RKO (cell line): ENCODE results near the gene CCDC157.
A peak's percentile ranks its signal among the peaks of the same experiment; 100 is the strongest.
"Not testable (repeated sequence)": the region's sequence is repeated elsewhere in the genome, so short reads cannot be mapped to it uniquely, and the experiment has no call there.

Source experiments
- DNase-seq: peaks from one replicate; pipeline ENCODE4 v3.0.0-alpha.2; 2016; ENCODE audit warnings: low spot score

CCDC157 gene

DNA sequence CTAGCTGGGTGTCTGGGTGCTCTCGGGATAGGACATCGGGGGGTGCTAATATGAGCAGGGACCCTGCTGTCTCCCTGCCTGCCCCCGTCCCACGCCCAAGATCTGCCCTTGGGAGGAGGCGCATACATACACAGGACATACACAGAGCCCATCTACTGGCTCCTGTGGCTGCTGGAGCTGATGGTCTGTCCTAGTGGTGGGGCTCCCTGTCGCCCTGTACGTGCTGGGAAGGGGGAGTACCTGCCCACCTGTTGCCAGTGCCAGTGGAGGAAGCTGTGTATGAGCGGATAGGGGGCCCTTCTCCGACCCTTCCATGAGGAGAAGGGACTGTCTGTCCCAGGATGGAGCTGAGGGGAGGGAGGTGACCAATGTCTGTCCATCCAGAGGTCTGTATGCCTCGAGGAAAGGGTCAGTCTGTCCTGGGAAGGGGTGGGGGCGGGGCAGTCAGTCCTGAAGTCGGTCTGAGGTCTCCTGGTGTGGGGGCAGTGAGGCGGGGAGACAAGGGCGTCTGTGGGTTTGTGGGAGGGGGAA is 31.0 kb upstream of the CCDC157 start:
- no peak for DNase-seq

DNA sequence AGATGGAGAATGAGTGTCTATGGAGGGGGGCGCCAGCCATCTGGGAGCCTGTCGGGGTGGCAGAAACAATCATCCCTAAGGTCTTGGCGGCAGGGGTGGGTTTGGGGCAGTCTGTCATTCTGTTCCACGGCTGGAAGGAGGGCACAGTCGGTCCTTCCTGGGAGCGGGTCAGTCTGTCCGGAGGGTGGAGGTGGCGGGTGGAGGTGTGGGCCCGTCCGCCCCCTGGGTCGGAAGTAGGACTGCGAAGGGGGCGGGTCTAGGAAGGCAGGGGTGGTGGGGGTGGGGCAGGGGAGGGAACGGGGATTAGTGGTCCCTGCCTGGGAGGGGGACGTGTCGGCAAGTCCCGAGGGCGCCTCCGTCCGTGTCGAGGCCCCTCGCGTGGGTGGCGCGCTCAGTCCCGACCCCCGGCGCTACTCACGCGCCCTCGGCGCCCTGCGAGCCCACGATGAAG is 30.5 kb upstream of the CCDC157 start:
- DNase-seq = no peak

DNA sequence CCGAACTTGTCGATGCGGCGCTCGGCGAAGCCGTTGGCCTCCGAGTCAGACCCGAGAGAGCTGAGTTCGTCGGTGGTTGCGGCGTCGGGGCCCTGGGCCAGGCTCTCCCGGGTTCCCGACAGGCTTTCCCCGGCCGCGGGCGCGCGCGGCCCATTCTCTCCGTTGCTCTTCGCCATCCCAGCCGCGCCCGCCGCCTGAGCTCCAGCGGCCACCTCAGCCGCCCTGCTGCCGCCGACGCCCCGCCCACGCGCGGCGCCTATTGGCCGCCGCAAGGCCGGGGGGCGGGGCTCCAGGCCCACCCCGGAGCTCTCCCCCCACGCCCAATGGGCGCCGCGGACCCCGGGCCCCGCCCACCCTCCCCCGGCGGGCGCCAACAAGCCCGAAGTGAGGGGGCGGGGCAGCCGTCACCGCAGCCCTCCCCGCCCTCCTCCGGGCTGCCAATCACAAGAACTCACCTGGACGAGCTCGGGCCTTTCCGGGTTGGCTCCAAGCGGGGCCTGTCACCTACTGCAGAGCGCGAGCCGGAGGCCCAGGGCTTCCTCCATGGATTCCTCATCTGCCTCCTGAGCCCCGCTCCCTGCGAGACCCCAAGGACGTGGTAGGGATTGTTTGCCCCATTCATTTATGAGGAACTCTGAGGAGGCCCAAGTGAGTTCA is 30.0 kb upstream of the CCDC157 start, which contains the start of gene TBC1D10A:
TSS of gene TBC1D10A (minus strand) at position 236 of the 657 bp plus-strand sequence. CDS start at position 176, 60 bp downstream.
- DNase-seq = peak; percentile 93

DNA sequence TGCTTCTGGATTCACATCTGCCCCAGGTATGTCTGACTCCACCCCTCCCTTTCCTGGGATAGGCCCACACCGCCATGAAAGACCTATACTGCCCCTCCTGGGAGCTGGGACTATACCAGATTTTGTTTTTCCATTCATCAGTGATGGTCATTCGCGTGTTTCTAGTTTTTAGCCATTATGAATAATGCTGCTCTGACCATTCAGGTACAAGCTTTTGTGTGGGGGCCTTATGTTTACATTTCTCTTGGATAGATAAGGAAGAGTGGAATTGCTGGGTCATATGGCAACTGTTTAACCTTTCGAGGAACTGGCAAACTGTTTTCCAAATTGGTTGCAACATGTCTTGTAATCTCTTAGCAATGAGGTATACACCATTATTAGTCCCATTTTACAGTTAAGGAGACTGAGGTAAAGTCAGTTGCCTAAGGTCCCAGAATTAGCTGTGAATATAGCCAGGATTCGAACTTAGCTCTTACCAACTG is 28.9 kb upstream of the CCDC157 start:
- DNase-seq = no peak

DNA sequence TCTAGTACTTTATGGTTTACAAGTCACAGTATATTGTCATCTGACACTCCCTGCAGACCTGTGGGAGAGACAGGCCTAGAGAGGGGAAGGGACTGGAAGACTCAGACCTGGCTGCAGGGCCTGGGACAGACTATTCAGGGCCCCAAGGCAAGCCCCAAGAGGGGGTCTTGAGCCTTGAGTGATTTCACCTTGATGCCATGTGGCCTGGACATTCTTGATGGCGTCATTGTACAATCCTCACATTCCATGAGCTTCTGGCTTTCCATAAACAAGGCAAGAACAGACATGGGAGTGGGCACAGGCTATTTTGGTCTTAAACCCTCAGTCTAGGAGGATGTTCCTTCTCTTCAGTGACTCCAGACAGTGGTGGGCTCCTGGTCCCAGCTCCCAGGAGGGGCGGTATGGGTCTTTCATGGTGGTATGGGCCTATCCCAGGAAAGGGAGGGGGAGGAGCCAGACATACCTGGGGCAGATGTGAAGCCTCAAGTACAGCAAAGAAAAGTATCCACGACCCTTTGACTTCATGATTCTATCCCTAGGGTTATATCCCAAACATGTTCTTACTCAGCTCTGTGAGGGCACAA is 28.2 kb upstream of the CCDC157 start:
- DNase-seq = no peak

DNA sequence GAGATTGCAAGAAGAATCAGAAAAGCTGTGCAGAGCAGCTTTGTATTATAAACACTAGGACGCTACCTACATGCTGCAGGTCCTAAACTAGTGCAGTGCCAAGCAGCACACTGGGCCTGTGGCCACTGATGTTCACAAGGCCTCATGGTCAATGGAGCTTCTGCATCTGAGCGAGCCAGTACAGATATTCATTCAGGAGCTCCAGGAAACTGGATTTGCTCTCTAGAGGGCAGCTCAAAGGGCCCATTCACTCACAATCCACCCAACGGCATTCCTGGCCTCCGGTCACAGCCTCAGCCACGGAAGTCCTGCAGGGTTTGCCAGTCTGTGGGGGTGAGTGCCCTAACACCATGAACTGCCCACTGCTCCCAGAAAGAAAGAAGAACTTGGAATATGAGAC is 24.3 kb upstream of the CCDC157 start:
- DNase-seq = no peak

DNA sequence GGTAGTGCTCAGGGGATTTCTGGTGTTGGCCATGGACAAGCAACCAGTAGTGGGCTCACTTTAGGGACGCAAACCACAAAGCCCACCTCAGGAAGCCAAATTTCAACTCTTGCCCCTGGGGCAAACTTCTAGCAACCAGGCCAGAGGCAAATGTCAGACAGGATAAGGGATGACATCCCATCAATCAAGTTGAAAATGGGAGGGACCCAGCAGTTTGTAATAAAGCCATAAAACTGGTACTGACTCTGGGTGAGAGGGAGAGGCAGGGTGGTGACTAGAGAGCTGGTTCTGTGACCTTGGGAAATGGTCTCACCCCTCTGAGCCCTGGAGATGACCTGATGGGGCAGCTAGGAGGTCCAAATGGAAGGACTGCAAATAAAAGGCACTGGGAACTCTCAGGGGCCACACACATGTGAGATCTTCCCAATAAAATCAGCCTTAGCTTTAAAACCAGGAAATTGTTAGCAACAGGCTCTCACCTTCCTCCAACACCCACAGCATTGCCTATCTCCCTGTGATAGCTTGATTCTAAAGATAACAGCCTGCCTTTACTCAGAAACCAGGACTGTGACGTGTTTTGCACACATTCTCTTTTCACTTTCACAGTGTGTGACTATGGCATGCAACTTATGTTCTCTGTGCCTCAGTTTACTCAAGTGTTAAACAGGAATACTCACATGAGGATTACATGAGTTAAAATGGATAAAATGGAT is 23.7 kb upstream of the CCDC157 start:
- no peak for DNase-seq

DNA sequence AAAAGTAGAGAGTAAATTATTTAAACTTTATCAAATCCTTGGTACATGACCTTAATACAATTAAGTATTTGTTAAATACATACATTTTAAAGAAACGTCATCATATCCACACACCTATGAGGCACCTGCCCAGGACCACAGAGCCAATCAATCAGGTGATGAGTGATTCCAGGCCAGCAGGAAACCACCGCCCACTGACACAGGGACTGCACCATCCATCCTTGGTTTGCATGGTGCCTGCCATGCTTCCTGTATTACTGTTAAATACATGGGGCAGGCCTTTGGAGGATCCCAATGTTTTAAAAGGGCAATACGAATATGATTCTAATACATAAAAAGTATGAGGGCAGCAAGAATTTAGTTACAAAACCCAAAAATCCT is 23.1 kb upstream of the CCDC157 start:
- DNase-seq = no peak

DNA sequence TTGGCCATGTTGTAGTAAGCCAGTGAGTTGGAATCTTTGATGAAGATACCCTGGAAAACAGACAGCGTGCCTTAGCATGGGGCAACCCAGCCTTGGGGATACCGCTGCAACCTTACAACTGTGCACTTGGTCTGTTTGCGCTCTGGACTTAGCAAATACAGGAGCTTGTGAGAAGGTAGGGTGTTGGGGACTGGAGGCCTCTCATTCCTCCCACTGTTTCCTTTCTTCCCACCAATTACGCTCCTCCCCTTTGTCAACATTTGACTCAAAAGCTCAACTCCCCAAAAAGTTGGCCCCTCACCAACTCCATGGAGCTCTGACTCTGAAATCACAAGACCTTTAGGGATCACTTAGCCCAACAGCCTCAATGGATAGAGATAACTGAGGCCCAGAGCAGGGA is 22.2 kb upstream of the CCDC157 start:
- no peak for DNase-seq

DNA sequence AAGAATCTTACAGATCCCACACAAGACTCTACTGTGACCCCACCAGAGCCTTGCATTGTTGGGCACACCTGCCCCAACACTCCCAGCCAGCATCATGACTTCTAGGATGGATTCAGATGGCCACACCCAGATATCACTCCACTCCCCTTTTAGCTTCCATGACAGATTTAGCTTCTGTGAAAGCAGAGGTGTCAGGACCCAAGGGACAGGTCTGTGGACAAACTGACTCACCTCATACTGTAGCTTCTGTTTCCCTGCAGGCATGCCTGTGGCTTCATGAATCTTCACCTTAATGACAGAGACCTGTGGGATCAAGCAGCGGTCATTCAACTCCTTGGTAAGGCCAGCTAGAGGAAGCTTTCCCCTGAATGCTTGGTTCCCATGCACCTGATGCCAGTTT is 21.6 kb upstream of the CCDC157 start:
- no peak for DNase-seq

DNA sequence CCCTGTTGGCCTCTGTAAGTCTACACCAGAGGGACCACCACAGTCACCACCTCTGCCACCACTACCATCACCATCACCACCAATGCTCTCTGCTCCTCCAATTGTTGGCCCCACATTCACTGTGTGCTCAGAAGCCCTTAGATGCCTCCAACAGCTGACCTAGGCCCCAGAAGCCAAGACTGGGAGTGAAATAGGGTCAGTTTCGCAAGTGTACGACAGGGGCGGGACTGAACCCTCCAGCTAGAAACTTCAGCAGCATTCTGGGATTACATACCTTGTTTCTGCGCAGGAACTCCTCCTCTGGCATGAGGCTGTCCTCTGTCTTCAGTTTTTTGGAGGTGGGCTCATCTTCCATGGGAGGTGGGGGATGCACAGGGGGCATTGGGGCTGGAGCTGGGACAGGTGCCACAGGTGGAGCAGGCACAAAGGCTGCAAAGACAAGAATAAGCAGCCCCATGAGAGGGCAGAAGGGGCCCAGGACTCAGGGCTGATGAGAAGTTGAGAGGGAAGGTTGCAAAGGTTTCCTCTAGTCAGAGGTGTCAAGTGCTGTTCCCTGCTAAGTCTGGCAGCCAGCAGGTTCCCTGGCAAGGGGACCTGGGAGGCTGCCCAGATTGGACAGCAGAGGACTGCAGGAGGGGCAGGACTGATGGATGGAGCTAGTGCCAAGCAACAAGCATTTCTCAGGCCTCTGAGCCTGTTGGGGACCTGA is 19.9 kb upstream of the CCDC157 start:
- DNase-seq = no peak

DNA sequence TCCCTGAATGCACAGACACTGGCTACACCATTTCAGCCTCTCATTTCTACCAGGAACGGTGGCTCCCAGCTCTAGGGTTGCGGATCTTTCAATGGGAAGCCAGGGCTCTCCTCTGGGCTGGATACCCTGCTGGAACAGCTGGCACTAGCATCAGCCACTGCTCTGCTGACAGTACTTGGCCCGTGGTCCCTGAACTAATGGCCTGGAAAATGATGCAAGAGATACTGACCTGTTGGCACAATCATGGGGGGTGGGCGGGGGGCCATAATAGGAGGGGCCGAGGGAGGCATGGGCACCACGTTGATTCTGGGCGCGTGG is 19.4 kb upstream of the CCDC157 start:
- no peak for DNase-seq

DNA sequence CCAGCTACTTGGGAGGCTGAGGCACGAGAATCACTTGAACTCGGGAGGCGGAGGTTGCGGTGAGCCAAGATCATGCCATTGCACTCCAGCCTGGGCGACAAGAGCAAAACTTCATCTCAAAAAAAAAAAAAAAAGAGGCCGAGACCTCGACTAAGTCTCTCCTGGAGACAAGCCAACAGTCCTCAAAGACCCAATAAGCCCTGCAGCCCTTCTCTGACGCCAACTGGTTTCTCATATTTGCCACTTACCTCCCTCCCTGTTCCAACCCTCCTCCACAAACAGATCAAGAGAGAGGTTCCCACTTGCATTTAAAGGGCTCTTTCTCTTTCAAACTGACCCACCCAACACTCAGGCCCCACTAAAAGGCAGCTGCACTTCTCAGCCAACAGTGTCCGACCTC is 18.5 kb upstream of the CCDC157 start:
- not testable (repeated sequence) for DNase-seq

DNA sequence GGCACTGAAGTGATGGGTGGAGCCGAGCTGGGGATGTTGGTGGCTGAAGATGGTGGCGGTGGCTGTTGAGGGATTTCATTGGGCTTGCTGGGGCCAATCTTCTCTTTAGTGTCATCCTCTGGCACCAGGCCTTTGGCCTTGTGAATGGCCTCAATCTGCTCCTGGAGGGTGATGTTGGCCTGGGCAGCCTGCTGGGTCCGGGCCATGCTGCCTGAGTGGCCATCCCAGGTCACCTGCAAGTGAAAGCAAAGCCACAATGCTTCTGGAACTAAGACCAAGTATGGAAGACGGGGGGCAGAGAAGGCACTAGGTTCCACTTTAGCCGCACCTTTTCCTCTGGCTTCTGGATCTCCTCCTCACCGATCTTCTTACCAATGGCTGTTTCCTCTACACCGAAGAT is 18.0 kb upstream of the CCDC157 start:
- no peak for DNase-seq

DNA sequence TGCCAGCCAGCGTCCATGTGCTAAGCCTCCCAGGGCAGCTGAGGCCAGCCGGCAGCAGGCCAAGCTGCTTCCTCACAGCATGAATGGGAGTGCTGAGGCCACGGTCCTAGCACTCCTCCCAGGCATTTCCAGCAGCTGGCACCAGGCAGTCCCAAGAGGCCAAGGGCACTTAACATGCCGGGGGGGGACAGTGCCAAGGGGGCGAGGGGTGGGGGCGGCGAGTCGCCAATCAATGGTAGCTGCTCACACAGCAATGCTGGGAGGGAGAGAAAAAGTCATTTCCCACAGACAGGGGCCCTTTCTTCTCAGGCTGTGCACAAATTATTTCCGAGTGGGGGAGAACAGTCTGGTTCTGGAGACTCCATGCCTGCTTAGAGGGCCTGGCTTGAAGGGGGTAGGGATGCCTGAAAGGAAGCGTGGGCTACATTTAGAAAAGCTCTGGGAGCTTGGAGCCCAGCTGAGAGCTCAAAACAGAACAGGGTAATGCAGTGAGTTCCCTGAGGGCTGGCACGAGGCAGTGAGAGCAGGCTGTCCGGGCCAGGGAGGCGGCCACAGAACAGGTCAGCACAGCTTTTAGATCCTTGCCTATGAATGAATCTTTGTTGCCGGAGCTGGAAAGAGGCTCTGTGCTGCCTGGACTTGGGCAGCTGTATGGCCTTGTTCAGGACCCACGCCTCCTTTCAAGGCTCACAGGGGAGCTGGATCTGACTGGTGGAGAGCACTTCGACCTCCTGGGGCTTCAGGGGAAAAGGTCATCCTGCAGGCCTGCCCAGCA is 15.7 kb upstream of the CCDC157 start:
- no peak for DNase-seq

DNA sequence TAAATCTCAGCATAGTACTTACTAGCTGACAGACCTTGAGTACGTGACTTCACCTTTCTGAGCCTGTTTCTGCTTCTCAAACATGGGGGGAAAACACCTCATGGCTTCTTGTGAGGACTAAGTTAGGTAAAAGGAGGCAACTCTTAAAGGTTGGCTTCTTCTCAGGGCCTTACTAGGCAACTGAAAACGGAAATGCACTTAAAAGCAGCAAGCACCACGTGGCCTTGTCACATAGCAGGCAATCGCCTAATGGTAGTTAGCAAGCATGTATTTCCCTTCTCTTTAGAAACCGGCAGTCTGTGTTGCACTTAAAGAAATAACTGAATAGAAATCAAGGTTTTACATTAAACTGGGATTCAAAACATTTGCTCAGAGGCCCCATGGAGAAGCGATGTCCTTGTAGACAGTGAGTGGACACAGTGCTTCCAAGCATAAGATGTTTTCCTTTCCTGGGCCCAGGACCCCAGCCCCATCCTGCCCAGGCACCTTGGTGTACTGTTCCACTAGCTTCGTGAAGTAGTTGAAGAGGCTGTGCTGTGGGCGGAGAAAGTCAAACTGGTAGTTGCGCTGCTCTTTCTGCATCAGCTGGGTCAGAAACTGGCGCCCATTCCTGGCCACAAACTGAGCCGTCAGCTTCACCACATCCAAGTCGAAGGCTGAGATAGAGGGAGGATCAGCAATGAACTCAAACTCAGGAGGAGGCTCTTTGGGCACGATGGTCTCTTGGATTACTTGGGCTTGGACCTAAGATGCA is 12.2 kb upstream of the CCDC157 start:
- DNase-seq = no peak

DNA sequence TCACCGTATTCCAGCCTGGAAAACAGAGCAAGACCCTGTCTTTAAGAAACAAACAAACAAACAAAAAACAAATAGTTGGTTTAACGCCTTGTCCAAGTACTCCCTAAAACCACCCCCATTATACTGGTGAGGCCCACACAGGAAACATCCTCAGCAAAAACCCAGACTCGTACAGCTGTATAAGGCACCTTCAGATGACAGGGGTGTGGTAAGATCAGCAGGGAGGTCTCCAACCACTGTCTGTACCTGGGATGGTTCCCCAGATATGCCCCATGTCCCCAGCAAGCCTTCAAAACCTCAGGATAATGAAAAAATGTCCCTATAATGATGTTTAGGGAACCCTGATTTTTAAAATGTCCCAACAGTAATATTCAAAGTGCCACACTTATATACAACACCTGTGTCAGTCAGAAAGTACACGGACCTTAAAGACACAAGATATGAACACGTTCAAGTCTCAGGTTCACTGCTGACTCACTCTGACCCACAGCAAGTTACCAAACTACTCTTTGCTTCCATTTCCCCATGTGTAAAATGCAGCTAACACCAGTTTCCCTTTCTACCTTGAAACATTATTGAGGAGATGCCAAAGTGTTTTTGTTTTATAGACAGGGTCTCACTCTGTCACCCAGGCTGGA is 9.4 kb upstream of the CCDC157 start:
- DNase-seq = no peak

DNA sequence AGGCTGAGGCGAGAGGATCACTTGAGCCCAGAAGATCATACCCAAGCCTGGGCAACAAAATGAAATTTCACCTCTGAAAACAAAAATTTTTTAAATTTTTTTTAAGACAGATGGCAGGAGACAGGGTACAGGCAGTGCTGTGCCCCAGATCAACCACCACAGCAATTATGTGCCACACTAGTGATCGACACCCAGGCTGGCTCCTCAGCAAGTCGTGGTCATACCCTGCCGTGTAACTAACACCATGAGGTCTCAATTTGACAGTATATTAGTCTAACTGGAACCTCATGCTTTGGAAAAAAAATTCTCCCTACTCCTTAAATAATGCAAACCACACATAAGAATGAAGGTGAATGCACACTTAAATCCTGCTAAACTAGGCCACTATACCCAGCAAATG is 8.4 kb upstream of the CCDC157 start:
- DNase-seq = no peak

DNA sequence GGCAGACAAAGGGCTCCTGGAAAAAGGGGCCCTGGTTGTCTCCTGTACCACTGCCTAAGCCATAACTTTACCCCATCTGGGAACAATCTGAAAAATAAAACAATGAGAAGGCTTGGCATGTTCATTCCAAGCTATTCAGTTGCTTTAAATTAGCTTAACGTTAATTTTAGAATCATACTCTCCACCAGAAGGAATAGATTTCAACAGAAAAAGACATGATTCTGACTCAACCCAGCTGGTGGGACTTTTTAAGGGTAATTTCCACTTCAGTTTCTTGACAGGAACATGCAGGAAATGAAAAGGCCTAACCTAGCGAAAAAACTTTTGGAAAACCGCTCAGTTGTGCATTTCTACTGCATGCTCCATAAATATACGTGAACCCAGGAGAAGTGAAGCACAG is 8.0 kb upstream of the CCDC157 start:
- no peak for DNase-seq

DNA sequence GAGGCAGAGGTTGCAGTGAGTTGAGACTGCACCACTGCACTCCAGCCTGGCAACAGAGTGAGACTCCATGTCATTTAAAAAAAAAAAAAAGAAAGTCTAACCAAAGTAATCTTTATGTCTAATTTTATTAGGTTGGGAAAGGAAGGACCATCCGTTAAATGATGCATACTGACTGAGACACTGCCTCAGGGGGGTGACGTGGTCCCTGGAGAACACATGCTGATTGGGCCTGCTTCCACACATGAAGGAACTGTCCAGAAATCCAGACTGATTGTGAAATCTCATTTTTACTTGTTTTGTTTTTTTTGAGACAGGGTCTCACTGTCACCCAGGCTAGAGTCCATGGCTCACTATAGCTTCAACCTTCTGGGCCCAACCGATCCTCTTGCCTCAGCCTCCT is 5.6 kb upstream of the CCDC157 start:
- DNase-seq = no peak

DNA sequence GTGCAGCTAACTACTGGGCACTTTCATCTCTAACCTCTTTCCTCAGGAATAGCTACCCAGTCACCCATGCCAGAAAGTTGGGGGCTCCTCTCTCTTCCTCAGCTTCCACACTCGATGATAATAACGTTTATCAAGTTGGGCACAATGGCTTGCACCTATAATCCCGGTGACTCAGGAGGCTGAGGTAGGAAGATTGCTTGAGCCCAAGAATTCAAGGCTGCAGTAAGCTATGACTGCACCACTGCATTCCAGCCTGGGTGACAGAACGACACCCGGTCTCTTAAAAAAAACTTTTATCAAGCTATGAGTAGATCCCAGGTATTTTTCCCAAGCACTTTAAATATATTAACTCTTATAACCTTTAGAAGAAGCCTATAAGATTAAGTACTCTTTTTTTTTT is 2.2 kb upstream of the CCDC157 start:
- no peak for DNase-seq
